GM21526 (cell line): ENCODE measurements around the gene DIAPH2.

Experiments
- ATAC-seq: cut with Tn5 transposase; IDR thresholded peaks from one replicate; pipeline ENCODE4 v1.9.1; 2021; ENCODE audit warnings: moderate library complexity; ENCODE audit not compliant: unreplicated experiment, low FRiP score

Gene DIAPH2

GRCh38 chrX:97266406-97267121 is 581.9 kb downstream of the DIAPH2 start:
- ATAC-seq, result no peak

- no peak for ATAC-seq
Measured at GRCh38 chrX:97267396-97268181, 582.9 kb downstream of the DIAPH2 start.

GRCh38 chrX:97268182-97268680 is 583.6 kb downstream of the DIAPH2 start:
- ATAC-seq, result no peak

GRCh38 chrX:97284531-97284930 is 599.9 kb downstream of the DIAPH2 start:
- no peak for ATAC-seq

- ATAC-seq, result no peak
Measured at GRCh38 chrX:97290199-97290598, 605.6 kb downstream of the DIAPH2 start.

GRCh38 chrX:97294041-97294440 is 609.4 kb downstream of the DIAPH2 start:
- no peak for ATAC-seq

GRCh38 chrX:97295954-97296353 is 611.3 kb downstream of the DIAPH2 start:
- no peak for ATAC-seq

- ATAC-seq, result no peak
Measured at GRCh38 chrX:97306771-97307470, 622.3 kb downstream of the DIAPH2 start.

- ATAC-seq, result no peak
Measured at GRCh38 chrX:97308171-97308570, 623.5 kb downstream of the DIAPH2 start.

GRCh38 chrX:97309487-97310116 is 625.0 kb downstream of the DIAPH2 start:
- no peak for ATAC-seq

- no peak for ATAC-seq
Measured at GRCh38 chrX:97310373-97310772, 625.7 kb downstream of the DIAPH2 start.

- ATAC-seq, result no peak
Measured at GRCh38 chrX:97311066-97311778, 626.6 kb downstream of the DIAPH2 start.

GRCh38 chrX:97314345-97314744 is 629.7 kb downstream of the DIAPH2 start:
- no peak for ATAC-seq

GRCh38 chrX:97315939-97316338 is 631.3 kb downstream of the DIAPH2 start:
- ATAC-seq, result no peak

- no peak for ATAC-seq
Measured at GRCh38 chrX:97320305-97320704, 635.7 kb downstream of the DIAPH2 start.

GRCh38 chrX:97322401-97322800 is 637.8 kb downstream of the DIAPH2 start:
- no peak for ATAC-seq

- peak; percentile 92 for ATAC-seq
Measured at GRCh38 chrX:97326456-97326855, 641.8 kb downstream of the DIAPH2 start.

- ATAC-seq, result no peak
Measured at GRCh38 chrX:97328853-97329390, 644.3 kb downstream of the DIAPH2 start.

GRCh38 chrX:97330151-97330550 is 645.5 kb downstream of the DIAPH2 start:
- no peak for ATAC-seq

- no peak for ATAC-seq
Measured at GRCh38 chrX:97332963-97333362, 648.3 kb downstream of the DIAPH2 start.
